Measurements from ENCODE around the gene ZNF25.

DNA sequence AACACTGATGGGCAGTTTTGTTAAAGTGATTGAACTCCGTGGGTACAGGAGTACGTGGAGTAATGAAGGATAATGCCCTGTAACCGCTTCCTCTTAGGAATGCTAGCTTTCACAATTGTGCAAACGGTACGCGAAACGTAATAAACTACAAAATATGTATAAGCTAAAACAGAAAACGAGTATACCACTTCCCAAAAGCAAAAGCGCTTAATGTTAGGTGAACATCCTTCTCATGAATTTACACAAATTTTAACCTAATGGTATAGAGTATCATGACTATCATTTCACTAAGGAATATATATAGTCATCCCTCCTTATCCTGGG lies 395 bp upstream of the ZNF25 start:
- TF ChIP-seq, protein P1, sequence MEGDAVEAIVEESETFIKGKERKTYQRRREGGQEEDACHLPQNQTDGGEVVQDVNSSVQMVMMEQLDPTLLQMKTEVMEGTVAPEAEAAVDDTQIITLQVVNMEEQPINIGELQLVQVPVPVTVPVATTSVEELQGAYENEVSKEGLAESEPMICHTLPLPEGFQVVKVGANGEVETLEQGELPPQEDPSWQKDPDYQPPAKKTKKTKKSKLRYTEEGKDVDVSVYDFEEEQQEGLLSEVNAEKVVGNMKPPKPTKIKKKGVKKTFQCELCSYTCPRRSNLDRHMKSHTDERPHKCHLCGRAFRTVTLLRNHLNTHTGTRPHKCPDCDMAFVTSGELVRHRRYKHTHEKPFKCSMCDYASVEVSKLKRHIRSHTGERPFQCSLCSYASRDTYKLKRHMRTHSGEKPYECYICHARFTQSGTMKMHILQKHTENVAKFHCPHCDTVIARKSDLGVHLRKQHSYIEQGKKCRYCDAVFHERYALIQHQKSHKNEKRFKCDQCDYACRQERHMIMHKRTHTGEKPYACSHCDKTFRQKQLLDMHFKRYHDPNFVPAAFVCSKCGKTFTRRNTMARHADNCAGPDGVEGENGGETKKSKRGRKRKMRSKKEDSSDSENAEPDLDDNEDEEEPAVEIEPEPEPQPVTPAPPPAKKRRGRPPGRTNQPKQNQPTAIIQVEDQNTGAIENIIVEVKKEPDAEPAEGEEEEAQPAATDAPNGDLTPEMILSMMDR (IDR thresholded peaks at IDR 0.05; ENCODE audit: borderline replicate concordance, extremely low read depth, low read length, poor library complexity, severe bottlenecking) = no peak
- no peak for TF ChIP-seq EZH2 (IDR thresholded peaks at IDR 0.05; ENCODE audit: borderline replicate concordance, low read depth, low read length, severe bottlenecking)

Measured in DND-41 (cell line).